ENCODE data around the gene LAYN.

Gene LAYN

DNA sequence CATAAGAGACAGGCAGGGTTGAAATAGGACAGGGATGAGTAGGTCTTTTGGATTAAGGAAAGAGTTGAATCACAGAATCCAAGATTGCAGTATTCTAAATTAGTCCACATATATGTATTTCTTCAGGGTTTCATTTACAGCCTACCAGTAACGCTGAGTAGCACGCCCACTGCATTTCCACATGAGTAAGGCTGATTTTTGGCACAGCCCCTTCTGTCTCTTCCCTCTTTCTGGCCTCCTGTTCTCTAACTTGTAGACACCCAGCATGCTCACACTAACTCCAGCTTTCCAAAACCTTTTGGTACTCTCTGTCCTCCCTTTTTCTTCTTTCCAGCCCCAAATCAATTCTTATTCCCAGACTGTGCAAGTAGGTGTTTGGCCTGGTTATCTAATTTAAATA lies 58.0 kb downstream of the LAYN start:
- no peak overlapping the region for H3K27ac ChIP-seq
- TF ChIP-seq, protein P1, sequence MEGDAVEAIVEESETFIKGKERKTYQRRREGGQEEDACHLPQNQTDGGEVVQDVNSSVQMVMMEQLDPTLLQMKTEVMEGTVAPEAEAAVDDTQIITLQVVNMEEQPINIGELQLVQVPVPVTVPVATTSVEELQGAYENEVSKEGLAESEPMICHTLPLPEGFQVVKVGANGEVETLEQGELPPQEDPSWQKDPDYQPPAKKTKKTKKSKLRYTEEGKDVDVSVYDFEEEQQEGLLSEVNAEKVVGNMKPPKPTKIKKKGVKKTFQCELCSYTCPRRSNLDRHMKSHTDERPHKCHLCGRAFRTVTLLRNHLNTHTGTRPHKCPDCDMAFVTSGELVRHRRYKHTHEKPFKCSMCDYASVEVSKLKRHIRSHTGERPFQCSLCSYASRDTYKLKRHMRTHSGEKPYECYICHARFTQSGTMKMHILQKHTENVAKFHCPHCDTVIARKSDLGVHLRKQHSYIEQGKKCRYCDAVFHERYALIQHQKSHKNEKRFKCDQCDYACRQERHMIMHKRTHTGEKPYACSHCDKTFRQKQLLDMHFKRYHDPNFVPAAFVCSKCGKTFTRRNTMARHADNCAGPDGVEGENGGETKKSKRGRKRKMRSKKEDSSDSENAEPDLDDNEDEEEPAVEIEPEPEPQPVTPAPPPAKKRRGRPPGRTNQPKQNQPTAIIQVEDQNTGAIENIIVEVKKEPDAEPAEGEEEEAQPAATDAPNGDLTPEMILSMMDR (conservative IDR thresholded peaks at IDR 0.05): no peak

DNA sequence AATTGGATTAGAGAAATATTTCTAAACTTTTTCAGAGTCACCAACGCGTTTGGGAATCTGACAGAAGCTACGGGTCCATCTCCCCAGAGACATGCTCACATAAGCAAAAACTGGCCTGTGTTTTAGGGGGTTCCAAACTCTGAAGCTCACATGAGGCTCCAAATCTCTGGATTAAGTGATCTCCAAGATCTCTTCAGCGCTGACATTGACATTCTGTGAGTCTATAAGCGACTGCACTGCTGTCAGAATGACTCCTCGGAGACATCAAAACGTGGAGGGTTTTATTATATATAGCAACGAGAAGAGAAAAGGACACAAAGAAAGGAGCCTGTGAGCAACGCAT lies 61.1 kb downstream of the LAYN start:
- peak overlapping the region; percentile 92 for H3K27ac ChIP-seq
- TF ChIP-seq, protein P1 (conservative IDR thresholded peaks at IDR 0.05): no peak

DNA sequence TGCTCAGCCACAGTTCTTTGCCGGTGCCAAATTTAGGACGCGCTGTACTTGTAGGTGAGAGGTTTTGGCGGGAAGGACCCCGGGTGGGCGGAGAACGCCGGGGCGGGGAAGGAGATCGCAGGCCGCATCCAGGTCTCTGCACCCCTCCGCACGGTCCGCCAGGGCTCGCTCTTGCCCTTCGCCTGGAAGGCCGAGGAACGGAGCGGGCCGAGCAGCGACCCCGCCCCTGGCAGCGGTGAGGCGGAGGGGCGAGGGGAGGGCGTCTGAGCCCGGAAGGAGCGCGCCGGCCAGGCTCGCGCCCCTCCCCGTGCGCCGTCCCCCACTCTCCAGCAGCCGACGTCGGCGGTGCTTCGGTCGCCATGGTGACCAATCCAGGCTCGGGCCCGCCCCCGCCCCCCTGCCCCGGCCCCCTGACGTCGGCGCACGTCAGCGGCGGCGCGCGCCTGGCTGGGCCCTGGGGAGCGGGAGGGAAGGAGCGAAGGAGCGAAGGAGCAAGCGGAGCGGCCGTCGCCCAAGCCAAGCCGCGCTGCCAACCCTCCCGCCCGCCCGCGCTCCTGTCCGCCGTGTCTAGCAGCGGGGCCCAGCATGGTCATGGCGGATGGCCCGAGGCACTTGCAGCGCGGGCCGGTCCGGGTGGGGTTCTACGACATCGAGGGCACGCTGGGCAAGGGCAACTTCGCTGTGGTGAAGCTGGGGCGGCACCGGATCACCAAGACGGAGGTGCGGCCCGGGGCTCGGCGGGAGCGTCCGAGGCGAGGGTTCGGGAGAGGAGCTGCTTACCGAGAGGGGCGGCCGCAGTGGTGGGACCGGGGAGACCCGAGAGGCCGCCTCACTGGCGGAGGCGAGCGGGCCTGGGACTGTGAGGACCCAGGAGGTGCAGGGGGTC lies 61.7 kb downstream of the LAYN start, which contains the start of gene SIK2:
Gene SIK2, plus strand, starts transcription at position 471 of the 886 bp plus-strand sequence. Its CDS starts 115 bp downstream, at position 586.
- H3K27ac ChIP-seq: peak within 1 kb of the TSS; percentile 92
- TF ChIP-seq, protein P1 (conservative IDR thresholded peaks at IDR 0.05): peak; percentile 99

DNA sequence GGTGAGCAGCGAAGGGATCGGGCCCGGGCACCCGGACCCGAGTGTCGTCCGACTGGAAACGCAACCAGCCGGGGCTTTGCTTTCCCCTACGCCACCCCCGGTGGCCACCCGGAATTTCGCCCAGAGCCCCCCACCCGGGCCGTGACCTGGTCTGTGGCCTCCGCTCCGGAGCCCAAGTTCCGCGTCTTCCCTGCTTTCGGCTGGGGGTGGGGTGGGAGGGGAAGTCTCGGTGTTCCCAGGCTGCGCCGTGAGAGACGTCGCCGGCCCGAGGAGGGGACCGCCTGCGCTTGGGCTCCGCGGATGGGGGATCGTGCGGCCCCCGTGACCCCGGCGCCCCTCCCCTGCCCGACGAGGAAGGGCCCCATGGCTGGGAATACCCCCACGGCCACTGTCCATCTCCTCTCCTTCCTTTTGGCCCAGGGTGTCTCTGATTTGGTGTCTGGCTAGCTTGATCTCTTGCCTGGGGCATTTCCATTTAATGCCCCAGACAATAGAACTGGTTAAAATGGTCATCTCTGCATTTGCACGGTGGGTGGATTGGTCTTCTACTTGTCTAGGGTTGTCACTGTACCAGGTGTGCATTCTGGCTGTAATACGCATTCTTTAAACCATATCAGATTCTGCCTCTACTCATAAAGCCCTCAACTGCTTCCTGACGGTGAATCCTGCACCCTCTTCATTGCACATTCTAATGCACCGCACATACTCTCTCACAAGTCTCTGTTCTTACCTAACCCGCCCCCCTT lies 62.5 kb downstream of the LAYN start:
- H3K27ac ChIP-seq: peak overlapping the region; percentile 92
- TF ChIP-seq, protein P1 (conservative IDR thresholded peaks at IDR 0.05): no peak

DNA sequence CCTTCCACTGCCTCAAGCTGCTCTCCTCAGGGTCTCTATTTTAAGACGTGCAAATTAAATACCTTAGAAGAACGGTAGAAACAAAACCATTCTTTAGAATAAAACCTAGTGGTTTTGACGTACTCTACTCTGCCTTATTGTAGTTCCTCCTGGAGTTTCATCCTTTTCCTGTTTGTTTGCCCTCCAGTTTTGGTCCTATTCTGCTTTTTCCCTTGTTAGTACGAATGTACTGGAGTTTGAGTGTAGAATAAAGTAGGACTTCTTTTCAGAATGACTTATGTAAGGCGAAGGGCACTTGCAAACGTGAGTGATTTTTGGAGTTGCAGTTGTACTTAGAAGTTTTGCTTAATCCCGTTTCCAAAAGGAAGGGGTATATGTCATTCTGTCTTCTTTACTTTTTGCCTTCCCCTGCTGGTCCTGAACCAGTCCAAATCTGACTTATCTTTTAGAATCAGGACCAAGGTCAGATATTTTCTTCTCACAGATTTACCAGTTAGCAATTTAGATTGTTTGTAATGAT lies 63.2 kb downstream of the LAYN start:
- peak overlapping the region; percentile 92 for H3K27ac ChIP-seq
- TF ChIP-seq, protein P1 (conservative IDR thresholded peaks at IDR 0.05): no peak

DNA sequence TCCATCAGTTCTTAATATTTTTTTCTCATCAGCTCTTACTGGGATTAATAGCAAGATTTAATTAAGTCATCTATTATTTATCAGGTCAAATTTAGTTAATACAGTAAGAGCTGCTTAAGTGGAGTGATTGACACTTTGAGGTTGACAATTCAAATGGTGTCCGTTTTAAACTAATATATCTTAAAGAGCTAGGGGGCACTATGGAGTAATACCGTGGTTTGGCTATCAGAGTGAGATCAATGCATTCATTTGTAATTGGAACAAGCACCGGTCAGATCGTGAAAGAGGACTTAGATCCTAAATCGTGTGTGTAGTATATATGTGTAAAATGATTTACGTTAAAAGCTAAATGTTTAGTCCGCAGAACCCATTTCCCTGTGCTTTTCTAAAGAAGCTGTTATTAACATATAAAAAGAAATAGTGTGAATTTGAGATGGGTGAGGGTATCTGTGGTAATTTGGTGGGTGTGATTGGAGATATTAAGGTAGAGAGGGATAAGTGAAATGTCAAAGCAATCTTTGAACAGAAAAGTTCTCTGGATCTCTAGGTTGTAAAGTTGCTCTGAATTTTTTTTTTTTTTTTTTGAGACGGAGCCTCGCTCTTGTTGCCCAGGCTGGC lies 64.0 kb downstream of the LAYN start:
- TF ChIP-seq, protein P1 (conservative IDR thresholded peaks at IDR 0.05): peak; percentile 83

DNA sequence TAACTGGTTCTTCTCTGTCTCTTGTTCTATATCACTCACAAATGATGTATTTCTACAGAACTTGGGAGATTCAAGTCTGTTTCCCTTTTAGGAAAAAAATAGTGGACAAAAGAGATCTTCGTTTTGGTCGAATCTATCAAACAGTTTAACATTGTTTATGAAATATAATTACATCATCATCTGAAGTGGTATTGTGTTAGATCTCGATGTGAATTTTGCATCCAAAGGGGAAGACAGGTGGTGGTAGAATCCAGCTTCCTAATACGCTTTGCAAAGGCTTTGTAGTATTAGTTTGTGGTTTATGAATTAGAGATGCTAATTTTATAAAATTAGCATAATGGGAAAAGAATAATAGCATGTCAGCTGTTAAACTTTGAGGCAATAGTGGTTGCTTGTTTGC lies 65.2 kb downstream of the LAYN start:
- TF ChIP-seq, protein P1 (conservative IDR thresholded peaks at IDR 0.05): no peak
- no peak overlapping the region for H3K27ac ChIP-seq

More for the DNA sequence above, 64.0 kb downstream of the LAYN start:
- no peak overlapping the region; the same call in 1 of the 2 replicates for H3K27ac ChIP-seq

Measured in VCaP (cell line).